GM12891 (cell line): ENCODE results near the gene CPM.

Experiments
- PAX5 ChIP-seq: IDR thresholded peaks from 2 replicates; pipeline ENCODE4 v1.6.1; 2011; ENCODE audit warnings: low read length, moderate library complexity, mild to moderate bottlenecking; ENCODE audit not compliant: insufficient read depth, severe bottlenecking
- POLR2A ChIP-seq: IDR thresholded peaks from 2 replicates; pipeline ENCODE4 v1.6.1; 2011; ENCODE audit warnings: low read depth, low read length, control low read depth
- POLR2AphosphoS5 ChIP-seq: IDR thresholded peaks from 2 replicates; pipeline ENCODE4 v1.6.1; 2011; ENCODE audit warnings: low read depth, low read length, control low read depth
- SPI1 ChIP-seq: IDR thresholded peaks from 2 replicates; pipeline ENCODE4 v1.6.1; 2011; ENCODE audit warnings: low read depth, low read length, control low read depth
- TAF1 ChIP-seq: IDR thresholded peaks from 2 replicates; pipeline ENCODE4 v1.6.1; 2011; ENCODE audit warnings: low read depth, low read length, control low read depth

- TF ChIP-seq TAF1 (no peak), SPI1 (no peak), POLR2A (no peak), POLR2AphosphoS5 (no peak), PAX5 (no peak)
Measured at GRCh38 chr12:68976395-68976841, 43.4 kb upstream of the CPM start.
